B cell (primary cell): ENCODE results near the gene GCNT2.

Experiments used
- CTCF ChIP-seq: fragments of 200-600 bp; IDR thresholded peaks from one replicate; pipeline ENCODE4 v1.8.0; 2022; ENCODE audit warnings: antibody characterized with exemption, mild to moderate bottlenecking
- EZH2 ChIP-seq: IDR thresholded peaks from 2 replicates; pipeline ENCODE4 v1.6.1; 2012; ENCODE audit warnings: borderline replicate concordance, low read depth, mild to moderate bottlenecking, moderate library complexity, low read length; ENCODE audit not compliant: insufficient read depth, poor library complexity, severe bottlenecking

GRCh38 chr6:10576226-10576625 lies 55.1 kb downstream of the GCNT2 start:
- no peak for TF ChIP-seq CTCF
- no peak for TF ChIP-seq EZH2
